GM12874 (cell line): ENCODE measurements around the gene ECM2.

Experiments used
- CTCF ChIP-seq: IDR thresholded peaks from 2 replicates; pipeline ENCODE4 v1.5.1; 2011; ENCODE audit warnings: low read depth, mild to moderate bottlenecking, control low read depth, low read length, moderate library complexity; ENCODE audit not compliant: insufficient read depth

ECM2 gene

GRCh38 chr9:92514635-92515034 lies 21.2 kb downstream of the ECM2 start:
- TF ChIP-seq CTCF: no peak

GRCh38 chr9:92513349-92513748 lies 22.4 kb downstream of the ECM2 start:
- TF ChIP-seq CTCF: no peak

- TF ChIP-seq CTCF: no peak
Observed at GRCh38 chr9:92512622-92513021, 23.2 kb downstream of the ECM2 start.

GRCh38 chr9:92510747-92511146 lies 25.0 kb downstream of the ECM2 start:
- TF ChIP-seq CTCF: no peak

- no peak for TF ChIP-seq CTCF
Observed at GRCh38 chr9:92509050-92509449, 26.7 kb downstream of the ECM2 start.

- no peak for TF ChIP-seq CTCF
Observed at GRCh38 chr9:92508018-92508820, 27.6 kb downstream of the ECM2 start.

GRCh38 chr9:92507496-92507895 lies 28.3 kb downstream of the ECM2 start:
- no peak for TF ChIP-seq CTCF

GRCh38 chr9:92507005-92507404 lies 28.8 kb downstream of the ECM2 start:
- no peak for TF ChIP-seq CTCF
